ENCODE measurements around the gene MYMX. TPM values are rescaled to one million over a fixed set of nuclear protein-coding genes. Genes with fewer than 3 reads are reported as not detected.
"Not testable (repeated sequence)": the region's sequence is repeated elsewhere in the genome, so short reads cannot be mapped to it uniquely, and the experiment has no call there.

Gene MYMX
- polyA plus RNA-seq, 3 donors: not detected

DNA sequence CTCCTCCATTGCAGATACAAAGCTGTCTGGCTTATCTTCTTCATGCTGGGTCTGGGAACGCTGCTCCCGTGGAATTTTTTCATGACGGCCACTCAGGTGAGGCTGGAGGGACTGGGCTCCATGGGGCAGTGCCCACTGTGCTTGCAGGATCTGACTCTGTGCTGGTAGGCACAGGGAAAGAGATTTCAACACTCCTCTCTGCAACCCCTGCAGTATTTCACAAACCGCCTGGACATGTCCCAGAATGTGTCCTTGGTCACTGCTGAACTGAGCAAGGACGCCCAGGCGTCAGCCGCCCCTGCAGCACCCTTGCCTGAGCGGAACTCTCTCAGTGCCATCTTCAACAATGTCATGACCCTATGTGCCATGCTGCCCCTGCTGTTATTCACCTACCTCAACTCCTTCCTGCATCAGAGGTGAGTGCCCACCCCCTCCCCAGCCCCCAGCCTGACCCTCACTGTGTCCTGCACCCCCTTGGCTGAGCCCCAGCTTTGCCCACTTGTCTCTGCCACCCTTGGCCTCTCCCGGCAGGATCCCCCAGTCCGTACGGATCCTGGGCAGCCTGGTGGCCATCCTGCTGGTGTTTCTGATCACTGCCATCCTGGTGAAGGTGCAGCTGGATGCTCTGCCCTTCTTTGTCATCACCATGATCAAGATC lies 12.8 kb downstream of the MYMX start:
- H3K4me3 ChIP-seq (replicated peaks in 1 of 3; ENCODE audit: low read depth in 2 of 3, low read length in 3 of 3): no peak overlapping the region
- no peak for TF ChIP-seq CTCF (IDR thresholded peaks at IDR 0.05)
- H3K9ac ChIP-seq (ENCODE audit: insufficient read depth, low read length, poor library complexity, severe bottlenecking): no peak overlapping the region
- H3K27me3 ChIP-seq (ENCODE audit: control insufficient read depth in 2 of 2, insufficient read depth in 2 of 2, low read length in 2 of 2): no peaks in the 10 kb centered on the region
- peaks cover under 1% of the 10 kb centered on the region for H4K20me1 ChIP-seq (ENCODE audit: insufficient read depth, low read length)
- no peak overlapping the region for H3K27ac ChIP-seq (ENCODE audit: low read depth in 1 of 2, low read length in 2 of 2)
- H3K36me3 ChIP-seq (replicated peaks in 1 of 2; ENCODE audit: control insufficient read depth in 1 of 2, insufficient read depth in 2 of 2, low read length in 2 of 2): peaks cover 5 to 14% of the 10 kb centered on the region in 2 donors
- Mint-ChIP-seq H3K4me3 (no peak overlapping the region), H3K27ac (no peak overlapping the region), H3K4me1 (peaks cover 54% of the 10 kb centered on the region), H3K27me3 (ENCODE audit: low read depth in 3 of 3) (peaks cover 0 to 3% (median 2%) of the 10 kb centered on the region in 3 donors), H3K36me3 (peaks cover 17 to 32% of the 10 kb centered on the region in 2 donors), H3K9me3 (peaks cover 0 to 1% (median 0%) of the 10 kb centered on the region in 7 donors)
- H3K4me2 ChIP-seq (replicated peaks; ENCODE audit: extremely low read depth, low read length, poor library complexity, severe bottlenecking): no peak overlapping the region
- H3K9me3 ChIP-seq (replicated peaks in 1 of 2; ENCODE audit: control insufficient read depth in 1 of 2, insufficient read depth in 1 of 2, low read length in 2 of 2): no peaks in the 10 kb centered on the region
- peaks cover 15% of the 10 kb centered on the region for H3K79me2 ChIP-seq (ENCODE audit: insufficient read depth, low read length)
- intact Hi-C loops (cut with micrococcal nuclease): no loop called here
- H2AFZ ChIP-seq (ENCODE audit: insufficient read depth, low read depth, low read length, poor library complexity, severe bottlenecking): no peak overlapping the region
- WGBS (ENCODE audit: insufficient coverage): 94% methylated on average over 11 of the region's 11 CpGs
- peaks cover 36 to 37% of the 10 kb centered on the region in 2 donors for H3K4me1 ChIP-seq (ENCODE audit: control insufficient read depth in 1 of 2, insufficient read depth in 2 of 2, low read length in 2 of 2)
- no peak for DNase-seq

- H3K27me3 ChIP-seq (ENCODE audit: control insufficient read depth in 2 of 2, insufficient read depth in 2 of 2, low read length in 2 of 2): no peaks in the 10 kb centered on the region
- Mint-ChIP-seq H3K9me3 (peaks cover 0 to 1% (median 0%) of the 10 kb centered on the region in 7 donors), H3K27ac (no peak overlapping the region), H3K4me1 (peaks cover 50% of the 10 kb centered on the region), H3K36me3 (peaks cover 17 to 32% of the 10 kb centered on the region in 2 donors), H3K27me3 (ENCODE audit: low read depth in 3 of 3) (peaks cover 0 to 3% (median 0%) of the 10 kb centered on the region in 3 donors), H3K4me3 (no peak overlapping the region)
- no peak overlapping the region for H2AFZ ChIP-seq (ENCODE audit: insufficient read depth, low read depth, low read length, poor library complexity, severe bottlenecking)
- peaks cover 11% of the 10 kb centered on the region for H3K79me2 ChIP-seq (ENCODE audit: insufficient read depth, low read length)
- H3K9ac ChIP-seq (ENCODE audit: insufficient read depth, low read length, poor library complexity, severe bottlenecking): no peak overlapping the region
- no peak for TF ChIP-seq CTCF (IDR thresholded peaks at IDR 0.05)
- peaks cover 34% of the 10 kb centered on the region in 2 donors for H3K4me1 ChIP-seq (ENCODE audit: control insufficient read depth in 1 of 2, insufficient read depth in 2 of 2, low read length in 2 of 2)
- intact Hi-C loops (cut with micrococcal nuclease): no loop called here
- DNase-seq: no peak
- no peak overlapping the region for H3K4me3 ChIP-seq (replicated peaks in 1 of 3; ENCODE audit: low read depth in 2 of 3, low read length in 3 of 3)
- no peaks in the 10 kb centered on the region for H4K20me1 ChIP-seq (ENCODE audit: insufficient read depth, low read length)
- WGBS (ENCODE audit: insufficient coverage): no CpG with 5 or more reads among the region's 10 CpGs
- H3K4me2 ChIP-seq (replicated peaks; ENCODE audit: extremely low read depth, low read length, poor library complexity, severe bottlenecking): no peak overlapping the region
- H3K27ac ChIP-seq (ENCODE audit: low read depth in 1 of 2, low read length in 2 of 2): no peak overlapping the region
- no peaks in the 10 kb centered on the region for H3K9me3 ChIP-seq (replicated peaks in 1 of 2; ENCODE audit: control insufficient read depth in 1 of 2, insufficient read depth in 1 of 2, low read length in 2 of 2)
- peaks cover 5 to 14% of the 10 kb centered on the region in 2 donors for H3K36me3 ChIP-seq (replicated peaks in 1 of 2; ENCODE audit: control insufficient read depth in 1 of 2, insufficient read depth in 2 of 2, low read length in 2 of 2)
Observed at GRCh38 chr6:44230034-44230675, 13.4 kb downstream of the MYMX start.

DNA sequence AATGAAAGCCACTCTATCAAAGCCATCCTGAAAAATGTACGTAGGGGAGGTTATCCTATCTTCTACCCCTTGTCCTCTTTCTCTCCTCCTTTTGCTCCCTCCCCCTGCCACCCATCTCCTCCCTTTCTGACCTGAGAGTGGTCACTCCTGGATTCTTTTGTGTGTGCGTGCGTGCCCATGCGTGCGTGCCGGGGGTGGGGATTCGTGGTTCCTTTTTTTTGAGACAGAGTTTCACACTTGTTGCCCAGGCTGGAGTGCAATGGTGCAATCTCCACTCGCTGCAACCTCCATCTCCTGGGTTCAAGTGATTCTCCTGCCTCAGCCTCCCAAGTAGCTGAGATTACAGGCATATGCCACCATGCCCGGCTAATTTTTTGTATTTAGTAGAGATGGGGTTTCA lies 14.7 kb downstream of the MYMX start:
- H3K36me3 ChIP-seq (replicated peaks in 1 of 2; ENCODE audit: control insufficient read depth in 1 of 2, insufficient read depth in 2 of 2, low read length in 2 of 2): peaks cover 5 to 14% of the 10 kb centered on the region in 2 donors
- H3K27me3 Mint-ChIP-seq (ENCODE audit: low read depth in 3 of 3); H3K4me3 Mint-ChIP-seq; H3K9ac ChIP-seq (ENCODE audit: insufficient read depth, low read length, poor library complexity, severe bottlenecking); H3K4me2 ChIP-seq (replicated peaks; ENCODE audit: extremely low read depth, low read length, poor library complexity, severe bottlenecking); intact Hi-C loops (cut with micrococcal nuclease); H3K27me3 ChIP-seq (ENCODE audit: control insufficient read depth in 2 of 2, insufficient read depth in 2 of 2, low read length in 2 of 2); H3K79me2 ChIP-seq (ENCODE audit: insufficient read depth, low read length); H4K20me1 ChIP-seq (ENCODE audit: insufficient read depth, low read length); H2AFZ ChIP-seq (ENCODE audit: insufficient read depth, low read depth, low read length, poor library complexity, severe bottlenecking); H3K4me3 ChIP-seq (replicated peaks in 1 of 3; ENCODE audit: low read depth in 2 of 3, low read length in 3 of 3); H3K9me3 Mint-ChIP-seq; H3K9me3 ChIP-seq (replicated peaks in 1 of 2; ENCODE audit: control insufficient read depth in 1 of 2, insufficient read depth in 1 of 2, low read length in 2 of 2); H3K27ac ChIP-seq (ENCODE audit: low read depth in 1 of 2, low read length in 2 of 2): not testable (repeated sequence)
- peak; percentile 37 to 74 (median 45) for DNase-seq
- Mint-ChIP-seq H3K4me1 (peaks cover 42% of the 10 kb centered on the region), H3K27ac (peak overlapping the region in 1 of 7 donors; percentile 14), H3K36me3 (peaks cover 19 to 32% of the 10 kb centered on the region in 2 donors)
- H3K4me1 ChIP-seq (ENCODE audit: control insufficient read depth in 1 of 2, insufficient read depth in 2 of 2, low read length in 2 of 2): peaks cover 23% of the 10 kb centered on the region in 2 donors
- WGBS (ENCODE audit: insufficient coverage): no CpG with 5 or more reads among the region's 9 CpGs
